GM19351 (cell line): ENCODE data around the gene MT1H.
"Not testable (repeated sequence)": the region's sequence is repeated elsewhere in the genome, so short reads cannot be mapped to it uniquely, and the experiment has no call there.

Experiments used
- ATAC-seq: cut with Tn5 transposase; IDR thresholded peaks from one replicate; pipeline ENCODE4 v1.9.1; 2021; ENCODE audit warnings: mild to moderate bottlenecking, moderate library complexity; ENCODE audit not compliant: unreplicated experiment

MT1H gene

GRCh38 chr16:56669005-56669839 lies at the start of gene MT1H:
Gene MT1H, plus strand, starts transcription at chr16:56669814. Its CDS starts 71 bp downstream, at chr16:56669885.
- ATAC-seq, result no peak

GRCh38 chr16:56620339-56620897 lies 49.2 kb upstream of the MT1H start:
- no peak for ATAC-seq

GRCh38 chr16:56621665-56622445 lies 47.8 kb upstream of the MT1H start:
- ATAC-seq, result not testable (repeated sequence)

- not testable (repeated sequence) for ATAC-seq
Measured at GRCh38 chr16:56623184-56623583, 46.4 kb upstream of the MT1H start.

- ATAC-seq, result no peak
Measured at GRCh38 chr16:56623637-56624036, 46.0 kb upstream of the MT1H start.

GRCh38 chr16:56625140-56625942 lies 44.3 kb upstream of the MT1H start, which contains the start of gene MT1E:
Gene MT1E, plus strand, starts transcription at chr16:56625781. Its CDS starts 71 bp downstream, at chr16:56625852.
- peak; percentile 47 for ATAC-seq

- ATAC-seq, result no peak
Measured at GRCh38 chr16:56625943-56626654, 43.5 kb upstream of the MT1H start.

- ATAC-seq, result no peak
Measured at GRCh38 chr16:56626685-56627084, 42.9 kb upstream of the MT1H start.

- ATAC-seq, result no peak
Measured at GRCh38 chr16:56628486-56629350, 40.9 kb upstream of the MT1H start.

- ATAC-seq, result no peak
Measured at GRCh38 chr16:56629531-56629930, 40.1 kb upstream of the MT1H start.

- ATAC-seq, result peak; percentile 90
Measured at GRCh38 chr16:56630134-56630533, 39.5 kb upstream of the MT1H start.

GRCh38 chr16:56631197-56631596 lies 38.4 kb upstream of the MT1H start:
- no peak for ATAC-seq

GRCh38 chr16:56631832-56632155 lies 37.8 kb upstream of the MT1H start:
- no peak for ATAC-seq

- ATAC-seq, result no peak
Measured at GRCh38 chr16:56632156-56632847, 37.3 kb upstream of the MT1H start, which contains the start of gene MT1M. Gene MT1M, plus strand, starts transcription at chr16:56632659. Its CDS starts 73 bp downstream, at chr16:56632732.

- ATAC-seq, result no peak
Measured at GRCh38 chr16:56632848-56633365, 36.7 kb upstream of the MT1H start.

GRCh38 chr16:56633535-56633934 lies 36.1 kb upstream of the MT1H start:
- no peak for ATAC-seq

GRCh38 chr16:56634715-56635440 lies 34.7 kb upstream of the MT1H start:
- no peak for ATAC-seq
